ENCODE measurements around the gene RNF220. TPM values are rescaled to one million over a fixed set of nuclear protein-coding genes. Genes with fewer than 3 reads are reported as not detected.

RNF220 gene
- total RNA-seq, 2 donors from 2014 or later: 85.4 to 124 TPM

GRCh38 chr1:44421446-44421884 is 16.4 kb downstream of the RNF220 start:
- 44 to 51% methylated on average over 4 of the region's 4 CpGs for WGBS, 2 donors
- ATAC-seq (no peak), DNase-seq (no peak)
- Histone ChIP-seq H3K27ac (no peak overlapping the region), H3K4me3 (no peak overlapping the region), H3K27me3 (peaks cover 3 to 26% of the 10 kb centered on the region in 2 donors), H3K36me3 (replicated peaks in 1 of 2; ENCODE audit: insufficient read depth in 1 of 2, low read depth in 2 of 2) (no peaks in the 10 kb centered on the region), H3K9me3 (no peaks in the 10 kb centered on the region), H3K4me1 (peaks cover 23% of the 10 kb centered on the region)
- TF ChIP-seq POLR2A (IDR thresholded peaks at IDR 0.05): no peak
- TF ChIP-seq, protein P1, sequence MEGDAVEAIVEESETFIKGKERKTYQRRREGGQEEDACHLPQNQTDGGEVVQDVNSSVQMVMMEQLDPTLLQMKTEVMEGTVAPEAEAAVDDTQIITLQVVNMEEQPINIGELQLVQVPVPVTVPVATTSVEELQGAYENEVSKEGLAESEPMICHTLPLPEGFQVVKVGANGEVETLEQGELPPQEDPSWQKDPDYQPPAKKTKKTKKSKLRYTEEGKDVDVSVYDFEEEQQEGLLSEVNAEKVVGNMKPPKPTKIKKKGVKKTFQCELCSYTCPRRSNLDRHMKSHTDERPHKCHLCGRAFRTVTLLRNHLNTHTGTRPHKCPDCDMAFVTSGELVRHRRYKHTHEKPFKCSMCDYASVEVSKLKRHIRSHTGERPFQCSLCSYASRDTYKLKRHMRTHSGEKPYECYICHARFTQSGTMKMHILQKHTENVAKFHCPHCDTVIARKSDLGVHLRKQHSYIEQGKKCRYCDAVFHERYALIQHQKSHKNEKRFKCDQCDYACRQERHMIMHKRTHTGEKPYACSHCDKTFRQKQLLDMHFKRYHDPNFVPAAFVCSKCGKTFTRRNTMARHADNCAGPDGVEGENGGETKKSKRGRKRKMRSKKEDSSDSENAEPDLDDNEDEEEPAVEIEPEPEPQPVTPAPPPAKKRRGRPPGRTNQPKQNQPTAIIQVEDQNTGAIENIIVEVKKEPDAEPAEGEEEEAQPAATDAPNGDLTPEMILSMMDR (IDR thresholded peaks at IDR 0.05): no peak
- intact Hi-C loops (cut with DNase I): no loop called here

- peaks cover 3 to 26% of the 10 kb centered on the region in 2 donors for H3K27me3 ChIP-seq
- no peak overlapping the region for H3K4me3 ChIP-seq
- 58 to 59% methylated on average over 6 of the region's 6 CpGs for WGBS, 2 donors
- H3K9me3 ChIP-seq: no peaks in the 10 kb centered on the region
- ATAC-seq (no peak), DNase-seq (no peak)
- peaks cover 23% of the 10 kb centered on the region for H3K4me1 ChIP-seq
- TF ChIP-seq POLR2A (IDR thresholded peaks at IDR 0.05): no peak
- TF ChIP-seq, protein P1 (IDR thresholded peaks at IDR 0.05): no peak
- intact Hi-C loops (cut with DNase I): no loop called here
- no peak overlapping the region for H3K27ac ChIP-seq
- no peaks in the 10 kb centered on the region for H3K36me3 ChIP-seq (replicated peaks in 1 of 2; ENCODE audit: insufficient read depth in 1 of 2, low read depth in 2 of 2)
These were observed 17.1 kb downstream of the RNF220 start for GRCh38 chr1:44422161-44422560.

GRCh38 chr1:44423591-44424537 is 18.8 kb downstream of the RNF220 start:
- no peak overlapping the region for H3K4me3 ChIP-seq
- peak; percentile 88 for ATAC-seq
- H3K4me1 ChIP-seq: peaks cover 11% of the 10 kb centered on the region
- WGBS, 2 donors: 15% methylated on average over 19 of the region's 19 CpGs
- peak overlapping the region in 1 of 4 donors; percentile 27 for H3K27ac ChIP-seq
- no peaks in the 10 kb centered on the region for H3K9me3 ChIP-seq
- H3K36me3 ChIP-seq (replicated peaks in 1 of 2; ENCODE audit: insufficient read depth in 1 of 2, low read depth in 2 of 2): no peaks in the 10 kb centered on the region
- peak; percentile 74 to 88 (median 86) for DNase-seq
- intact Hi-C loops (cut with DNase I): no loop called here
- no peak for TF ChIP-seq POLR2A (IDR thresholded peaks at IDR 0.05)
- TF ChIP-seq, protein P1 (IDR thresholded peaks at IDR 0.05): no peak
- H3K27me3 ChIP-seq: peaks cover 3 to 14% of the 10 kb centered on the region in 2 donors

GRCh38 chr1:44424747-44425146 is 19.7 kb downstream of the RNF220 start:
- H3K27ac ChIP-seq: no peak overlapping the region
- H3K27me3 ChIP-seq: peaks cover 0 to 7% of the 10 kb centered on the region in 2 donors
- intact Hi-C loops (cut with DNase I): no loop called here
- no peaks in the 10 kb centered on the region for H3K9me3 ChIP-seq
- ATAC-seq: no peak
- 70 to 82% methylated on average over 9 of the region's 9 CpGs for WGBS, 2 donors
- TF ChIP-seq POLR2A (IDR thresholded peaks at IDR 0.05): no peak
- TF ChIP-seq, protein P1 (IDR thresholded peaks at IDR 0.05): no peak
- H3K36me3 ChIP-seq (replicated peaks in 1 of 2; ENCODE audit: insufficient read depth in 1 of 2, low read depth in 2 of 2): no peaks in the 10 kb centered on the region
- peaks cover 11% of the 10 kb centered on the region for H3K4me1 ChIP-seq
- DNase-seq: no peak
- no peak overlapping the region for H3K4me3 ChIP-seq

Measured in body of pancreas (tissue), 4 donors.